Small intestine (tissue), 16 donors: Measurements from ENCODE around the gene ARHGEF4. TPM values are rescaled to one million over a fixed set of nuclear protein-coding genes. Genes with fewer than 3 reads are reported as not detected.
A peak's percentile ranks its signal among the peaks of the same experiment; 100 is the strongest.

Experiments used
- DNase-seq, 2 donors: peaks; one replicate each; pipeline versions ENCODE4 v3.0.0 to v3.0.0-alpha.2; 2013
- FAIRE-seq: peaks from 2 replicates; lab custom pipeline; 2012; peaks lifted over from hg19 to GRCh38; lab: Jason Lieb, UNC
- H3K27ac ChIP-seq, 3 donors: one replicate each; pipeline ENCODE4 v1.5.1; 2013; ENCODE audit warnings: low read length in 2 of 3, mild to moderate bottlenecking in 2 of 3, control low read depth in 1 of 3, inconsistent platforms in 1 of 3, low read depth in 1 of 3, moderate library complexity in 1 of 3
- H3K27me3 ChIP-seq, 3 donors: one replicate each; pipeline ENCODE4 v1.6.1; 2013; ENCODE audit warnings: low read length in 3 of 3, inconsistent platforms in 1 of 3; ENCODE audit not compliant: control insufficient read depth in 3 of 3, insufficient read depth in 3 of 3
- H3K36me3 ChIP-seq, 3 donors: one replicate each; pipeline ENCODE4 v1.6.1; 2013; ENCODE audit warnings: low read length in 3 of 3, inconsistent platforms in 1 of 3, low read depth in 1 of 3, mild to moderate bottlenecking in 1 of 3, moderate library complexity in 1 of 3; ENCODE audit not compliant: control insufficient read depth in 3 of 3, insufficient read depth in 2 of 3
- H3K4me1 ChIP-seq, 3 donors: one replicate each; pipeline ENCODE4 v1.6.1; 2013; ENCODE audit warnings: low read length in 2 of 3, inconsistent platforms in 1 of 3, low read depth in 1 of 3, mild to moderate bottlenecking in 1 of 3, moderate library complexity in 1 of 3; ENCODE audit not compliant: control insufficient read depth in 3 of 3, insufficient read depth in 2 of 3
- H3K4me3 ChIP-seq, 3 donors: one replicate each; pipeline ENCODE4 v1.5.1; 2013; ENCODE audit warnings: low read length in 3 of 3, control low read depth in 1 of 3, inconsistent platforms in 1 of 3, low read depth in 1 of 3, mild to moderate bottlenecking in 1 of 3, moderate library complexity in 1 of 3
- H3K9me3 ChIP-seq, 2 donors: one replicate each; pipeline ENCODE4 v1.6.1; 2013; ENCODE audit warnings: low read depth in 1 of 2, low read length in 1 of 2; ENCODE audit not compliant: control insufficient read depth in 2 of 2, insufficient read depth in 1 of 2
- WGBS, 3 donors: extraction: QIAGEN DNeasy Blood & Tissue Kit; methylation state at CpG; one replicate each; pipeline ENCODE4 v1.1.7; 2013; 5-methylcytosine and 5-hydroxymethylcytosine counted together
- long read RNA-seq, 10 donors: transcript quantifications; one replicate each; lab custom pipeline, GENCODE V29; 2026
- polyA plus RNA-seq, 4 donors: library from polyadenylated mRNA; stranded (reverse) in 3 of 4; unstranded in 1 of 4; fragments of 200-250 nt in 3 of 4; fragments of 120-200 nt in 1 of 4; gene quantifications; one replicate each; pipeline versions ENCODE4 v1.2.1 to v1.2.3, GENCODE V29; 2013
- donor health status: healthy with polysubstance abuse.
- donor health status: control.
- donor health status: control.
- donor health status: Bipolar disorder and iron deficiency.
- donor health status: healthy.

The ARHGEF4 gene, protein sequence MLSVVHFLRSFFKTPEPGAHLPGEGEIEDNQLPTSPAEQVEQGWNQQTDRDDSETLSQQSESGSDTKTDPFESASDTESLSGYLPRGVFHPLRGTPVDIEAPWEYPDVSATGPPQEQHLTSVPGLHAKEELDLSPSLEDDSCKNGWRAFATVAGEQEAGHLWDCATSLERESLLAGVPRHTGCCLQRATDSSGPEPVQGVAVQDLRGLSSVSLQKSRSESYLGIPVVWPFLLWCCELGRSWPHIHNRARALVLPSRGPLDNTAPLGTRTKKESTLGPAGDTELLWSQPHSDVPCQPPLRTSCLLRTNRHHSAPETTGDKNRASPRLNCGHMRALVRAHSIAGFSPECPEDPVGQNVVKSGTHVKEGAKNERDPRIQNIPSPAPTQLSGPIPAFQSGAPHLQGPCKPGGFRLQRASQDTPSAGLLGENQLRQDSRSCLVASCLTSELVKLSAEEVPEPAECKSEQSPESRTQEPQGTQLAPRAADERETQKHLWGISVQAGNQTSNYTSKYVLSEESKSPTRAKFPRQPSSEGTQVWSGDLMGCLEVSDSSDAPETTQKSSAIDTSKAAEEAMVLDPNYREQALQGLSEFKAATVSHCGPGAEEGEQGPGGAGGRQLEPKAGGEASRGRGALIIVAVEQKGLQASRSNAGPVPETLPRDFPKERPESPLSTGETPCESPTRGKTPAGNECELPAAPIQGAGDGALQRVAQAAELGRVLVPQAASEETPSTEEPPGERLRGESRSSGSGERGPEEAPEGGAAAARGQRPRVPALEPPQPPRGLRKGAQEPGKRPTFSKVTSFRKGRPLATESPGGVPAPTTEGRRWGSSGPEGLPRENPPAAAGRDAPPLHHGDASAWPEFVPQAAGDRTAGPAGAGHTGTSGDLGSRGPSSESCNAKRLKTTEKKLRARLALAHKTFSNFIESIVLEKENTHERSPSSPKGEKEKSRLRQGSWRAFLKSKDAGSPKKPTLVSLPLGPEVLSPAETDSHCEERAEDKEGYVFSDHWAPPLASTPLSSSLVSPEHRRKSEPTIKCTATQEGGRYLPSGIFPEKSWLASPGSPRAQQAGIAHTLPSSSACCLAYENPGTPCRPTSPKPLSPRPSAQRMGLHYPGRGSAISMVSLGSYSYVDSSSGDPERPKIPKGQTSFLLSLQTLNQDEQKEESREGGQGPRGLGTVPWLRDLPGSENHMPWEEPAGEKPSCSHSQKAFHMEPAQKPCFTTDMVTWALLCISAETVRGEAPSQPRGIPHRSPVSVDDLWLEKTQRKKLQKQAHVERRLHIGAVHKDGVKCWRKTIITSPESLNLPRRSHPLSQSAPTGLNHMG (N-terminal part only)
- polyA plus RNA-seq, result 1 to 10 TPM in 1 of 4 donors, under 1 TPM in 2, not detected in 1; 0.22 to 2.8 (median 0.83) TPM
- long read RNA-seq, donor 1, result 0 reads
- long read RNA-seq, donor 2, result 0 reads
- long read RNA-seq, donor 3, partial matches to known transcripts, result 0 of 2 reads
- long read RNA-seq, donor 3, other reads (novel, unspliced or antisense), result 0 of 2 reads
- long read RNA-seq, donor 4, result 0 reads
- long read RNA-seq, donor 5, result 0 reads
- long read RNA-seq, donor 6, result 0 reads
- long read RNA-seq, donor 7, result 0 reads
- long read RNA-seq, donor 8, result 0 reads
- long read RNA-seq, donor 9, result 0 reads
- long read RNA-seq, donor 10, result 0 reads

GRCh38 chr2:130836501-130837174 is at the start of gene ARHGEF4:
Gene ARHGEF4, plus strand, starts transcription at chr2:130836914. Its CDS starts 40 bp downstream, at chr2:130836954.
- DNase-seq, result peak; percentile 46 to 61
- Histone ChIP-seq H3K27me3 (peaks cover 0 to 65% (median 12%) of the 10 kb centered on the region in 3 donors), H3K4me3 (peak within 1 kb of the TSS in 1 of 3 donors; percentile 47), H3K27ac (no peak within 1 kb of the TSS), H3K4me1 (no peaks in the 10 kb centered on the region), H3K36me3 (no peaks in the 10 kb centered on the region), H3K9me3 (no peaks in the 10 kb centered on the region)
- no peak for FAIRE-seq
- WGBS, 3 donors, result 3 to 4% (median 4%) methylated on average over 67 to 70 of the region's 70 CpGs

DNA sequence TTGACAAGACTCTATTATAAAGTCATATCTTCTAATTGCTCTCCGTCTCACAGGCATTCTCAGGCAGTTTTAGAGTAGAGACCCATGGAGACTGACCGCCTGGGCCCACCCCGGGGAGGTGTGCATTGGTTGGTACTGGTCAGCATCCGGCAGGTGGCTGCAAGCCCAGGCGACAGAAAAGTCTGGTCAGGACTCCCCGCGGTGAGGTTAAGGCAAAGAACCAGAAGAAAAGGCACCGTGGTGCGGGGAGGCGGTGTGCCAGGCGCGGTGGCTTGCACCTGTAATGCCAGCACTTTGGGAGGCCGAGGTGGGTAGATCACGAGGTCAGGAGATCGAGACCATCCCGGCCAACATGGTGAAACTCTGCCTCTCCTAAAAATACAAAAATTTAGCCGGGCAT is 48.9 kb upstream of the ARHGEF4 start:
- WGBS, 3 donors, result 87 to 88% (median 87%) methylated on average over 17 of the region's 17 CpGs
- DNase-seq (no peak), FAIRE-seq (no peak)
- Histone ChIP-seq H3K4me3 (no peak overlapping the region), H3K4me1 (no peaks in the 10 kb centered on the region), H3K9me3 (no peaks in the 10 kb centered on the region), H3K27me3 (peaks cover 0 to 2% (median 0%) of the 10 kb centered on the region in 3 donors), H3K27ac (no peak overlapping the region), H3K36me3 (no peaks in the 10 kb centered on the region)

- Histone ChIP-seq H3K9me3 (no peaks in the 10 kb centered on the region), H3K27ac (no peak overlapping the region)
These were observed 46.4 kb upstream of the ARHGEF4 start for GRCh38 chr2:130790312-130790711.

GRCh38 chr2:130790804-130791616 is 45.7 kb upstream of the ARHGEF4 start:
- Histone ChIP-seq H3K9me3 (no peaks in the 10 kb centered on the region), H3K4me1 (no peaks in the 10 kb centered on the region), H3K36me3 (no peaks in the 10 kb centered on the region), H3K27ac (no peak overlapping the region), H3K4me3 (no peak overlapping the region), H3K27me3 (peaks cover 0 to 2% (median 0%) of the 10 kb centered on the region in 3 donors)
- DNase-seq (no peak), FAIRE-seq (no peak)
- WGBS, 3 donors, result 84 to 91% (median 90%) methylated on average over 9 of the region's 9 CpGs

More at GRCh38 chr2:130790312-130790711, 46.4 kb upstream of the ARHGEF4 start:
- Histone ChIP-seq H3K36me3 (no peaks in the 10 kb centered on the region), H3K27me3 (peaks cover 0 to 2% (median 0%) of the 10 kb centered on the region in 3 donors), H3K4me3 (no peak overlapping the region), H3K4me1 (no peaks in the 10 kb centered on the region)
- WGBS, 3 donors, result 54 to 71% (median 62%) methylated on average over 2 of the region's 2 CpGs
- DNase-seq (no peak), FAIRE-seq (no peak)

- DNase-seq (no peak), FAIRE-seq (no peak)
- Histone ChIP-seq H3K9me3 (no peaks in the 10 kb centered on the region), H3K36me3 (no peaks in the 10 kb centered on the region), H3K27ac (no peak overlapping the region), H3K4me3 (no peak overlapping the region), H3K27me3 (peaks cover 0 to 2% (median 0%) of the 10 kb centered on the region in 3 donors), H3K4me1 (no peaks in the 10 kb centered on the region)
- WGBS, 3 donors, result 20 to 56% (median 29%) methylated on average over 4 of the region's 4 CpGs
These were observed 45.1 kb upstream of the ARHGEF4 start for GRCh38 chr2:130791617-130791939.

- Histone ChIP-seq H3K27me3 (peaks cover 0 to 15% (median 2%) of the 10 kb centered on the region in 3 donors), H3K9me3 (no peaks in the 10 kb centered on the region), H3K4me1 (peaks cover 0 to 9% (median 0%) of the 10 kb centered on the region in 3 donors), H3K4me3 (no peak overlapping the region), H3K27ac (no peak overlapping the region), H3K36me3 (no peaks in the 10 kb centered on the region)
- no peak for DNase-seq
- WGBS, 3 donors, result 46 to 58% (median 49%) methylated on average over 2 of the region's 2 CpGs
- FAIRE-seq, result no peak
These were observed 41.3 kb upstream of the ARHGEF4 start for GRCh38 chr2:130795431-130795830.

DNA sequence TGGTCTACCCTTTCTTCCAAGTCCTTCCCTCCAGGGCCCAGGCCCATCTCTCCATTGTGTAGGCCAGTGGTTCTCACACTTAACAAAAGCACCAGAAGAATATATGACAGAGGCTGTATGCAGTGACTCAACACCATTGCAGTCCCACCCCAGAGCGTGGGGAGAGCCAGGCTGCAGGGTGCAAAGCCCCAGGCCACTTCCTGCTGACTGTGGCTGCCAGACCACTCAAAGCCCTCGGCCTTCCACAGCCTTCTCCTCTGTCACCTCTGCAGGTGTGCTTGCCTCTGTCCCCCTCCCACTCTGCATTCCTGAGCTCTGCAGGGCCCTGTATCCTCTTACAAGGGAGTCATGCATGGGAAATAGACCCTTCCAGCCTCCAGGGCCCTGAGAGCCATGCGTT is 40.4 kb upstream of the ARHGEF4 start:
- Histone ChIP-seq H3K4me3 (no peak overlapping the region), H3K27me3 (peaks cover 0 to 15% (median under 1%) of the 10 kb centered on the region in 3 donors), H3K27ac (no peak overlapping the region), H3K9me3 (no peaks in the 10 kb centered on the region), H3K4me1 (peaks cover 0 to 9% (median 0%) of the 10 kb centered on the region in 3 donors), H3K36me3 (no peaks in the 10 kb centered on the region)
- DNase-seq (no peak), FAIRE-seq (no peak)
- WGBS, 3 donors, result 59 to 66% (median 61%) methylated on average over 3 of the region's 3 CpGs
